GM19023 (cell line): ENCODE data around the gene ZC3H13.

ENCODE experiments used
- ATAC-seq: cut with Tn5 transposase; IDR thresholded peaks from one replicate; pipeline ENCODE4 v1.9.1; 2021; ENCODE audit warnings: mild to moderate bottlenecking, moderate library complexity; ENCODE audit not compliant: unreplicated experiment

The ZC3H13 gene

DNA sequence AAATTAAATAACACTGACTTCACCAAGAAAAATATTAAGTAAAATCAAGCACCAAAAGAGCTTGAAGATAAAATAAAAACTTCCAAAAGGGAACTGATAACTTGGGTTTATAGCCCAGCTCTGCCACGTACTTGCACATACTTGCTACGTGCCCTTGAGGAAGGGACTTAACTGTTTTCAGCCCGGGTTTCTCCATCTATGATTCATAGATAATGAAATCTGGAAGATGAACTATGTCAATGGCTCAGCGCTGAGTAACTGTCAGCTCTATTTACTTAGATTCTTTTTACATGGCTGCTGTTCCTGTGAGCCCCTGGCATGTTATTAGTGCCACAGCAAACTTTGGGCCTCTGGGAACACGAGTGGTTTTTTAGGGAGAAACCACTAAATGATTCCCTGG lies 9.6 kb upstream of the ZC3H13 start:
- ATAC-seq = no peak

- no peak for ATAC-seq
These were observed 6.9 kb upstream of the ZC3H13 start for GRCh38 chr13:46059405-46059804.

- ATAC-seq = no peak
These were observed 5.7 kb upstream of the ZC3H13 start for GRCh38 chr13:46058268-46058667.

DNA sequence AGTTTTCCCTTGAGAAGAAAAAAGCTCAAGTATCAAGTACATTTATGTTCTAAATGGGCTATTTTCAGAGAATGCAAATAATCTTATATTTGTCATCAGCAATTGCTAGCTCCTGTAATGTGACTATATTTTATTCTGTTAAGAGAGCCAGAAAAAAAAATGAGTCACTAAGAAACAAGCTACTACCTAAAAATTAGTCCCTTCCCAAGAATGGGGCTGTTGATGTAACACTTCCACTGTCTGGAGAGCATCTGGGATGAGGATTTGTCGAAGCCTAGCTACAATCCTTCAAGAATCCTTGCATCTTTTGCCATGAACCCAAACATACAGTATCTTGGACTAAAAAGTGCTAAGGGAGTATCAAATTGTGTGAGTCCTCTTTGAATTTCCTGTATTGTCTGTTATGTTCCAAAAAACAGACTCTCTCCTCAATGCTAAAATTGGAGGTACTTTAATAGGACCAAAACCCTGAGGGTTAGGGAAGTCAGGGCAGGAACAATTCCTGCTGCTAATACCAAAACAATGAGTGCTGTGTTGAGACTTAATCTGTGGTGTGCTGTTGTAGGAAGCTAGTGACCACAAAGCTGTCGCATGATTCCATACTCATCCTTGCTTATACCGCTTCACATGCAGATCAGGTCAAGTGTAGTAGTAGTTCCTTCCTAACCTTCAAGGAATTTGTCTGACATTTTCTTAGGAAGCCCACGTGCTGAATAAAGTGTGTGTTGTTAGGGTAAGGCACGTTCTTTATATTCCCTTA lies 4.9 kb upstream of the ZC3H13 start:
- no peak for ATAC-seq

DNA sequence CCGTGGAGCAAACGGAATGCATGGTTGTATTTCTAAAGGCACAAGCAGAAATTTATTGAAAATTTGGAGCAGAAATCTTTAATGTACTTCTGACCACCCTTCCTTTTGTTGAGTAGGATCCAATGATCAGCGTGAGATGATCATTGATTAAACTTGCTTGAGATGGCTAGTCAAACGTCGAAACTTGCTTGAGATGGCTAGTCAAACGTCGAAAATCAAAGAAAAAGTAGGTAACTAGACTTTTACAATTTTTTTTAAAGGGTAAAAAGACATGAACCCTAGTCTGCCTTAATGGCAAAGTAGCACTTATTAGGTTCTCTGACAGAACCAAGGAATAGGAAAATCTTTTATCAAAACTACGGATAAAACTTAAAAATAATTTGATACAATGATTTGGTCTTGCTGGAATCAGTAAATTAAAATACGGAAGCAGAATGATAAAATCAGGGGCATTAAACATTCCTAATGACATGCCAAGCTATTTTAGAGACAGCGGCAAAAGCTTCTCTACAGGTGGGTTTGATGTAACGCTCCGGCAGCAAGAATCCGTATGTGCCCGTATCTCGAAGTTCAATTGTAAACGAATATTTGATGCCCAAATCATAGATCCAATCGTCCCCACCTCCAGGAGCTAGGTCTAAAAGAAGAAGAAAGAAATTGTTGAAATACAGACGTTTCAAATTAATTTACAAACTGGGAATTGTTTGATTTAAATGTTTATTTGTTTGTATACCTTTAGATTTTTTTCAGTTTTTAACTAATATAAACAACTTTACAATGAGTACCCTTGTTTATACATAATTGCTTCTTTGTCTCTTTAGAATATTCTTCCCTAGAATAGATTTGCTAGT lies 841 bp upstream of the ZC3H13 start:
- ATAC-seq = no peak

DNA sequence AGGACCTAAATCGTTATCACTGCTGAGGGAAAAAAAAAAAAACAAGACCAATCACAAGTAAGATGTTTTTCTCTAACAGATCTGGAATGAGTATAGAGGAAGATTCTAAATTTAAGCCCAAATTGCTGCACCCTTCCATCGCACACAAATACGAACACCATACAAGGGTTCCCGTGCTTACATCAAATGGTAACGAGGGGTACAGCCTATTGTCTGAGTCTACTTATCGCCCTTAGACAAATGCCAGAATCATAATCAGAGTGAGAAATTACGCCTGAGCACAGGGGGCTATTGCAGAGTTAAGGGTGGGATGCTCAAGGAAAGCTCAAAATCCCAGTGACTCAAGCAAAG lies 603 bp downstream of the ZC3H13 start:
- ATAC-seq = no peak

DNA sequence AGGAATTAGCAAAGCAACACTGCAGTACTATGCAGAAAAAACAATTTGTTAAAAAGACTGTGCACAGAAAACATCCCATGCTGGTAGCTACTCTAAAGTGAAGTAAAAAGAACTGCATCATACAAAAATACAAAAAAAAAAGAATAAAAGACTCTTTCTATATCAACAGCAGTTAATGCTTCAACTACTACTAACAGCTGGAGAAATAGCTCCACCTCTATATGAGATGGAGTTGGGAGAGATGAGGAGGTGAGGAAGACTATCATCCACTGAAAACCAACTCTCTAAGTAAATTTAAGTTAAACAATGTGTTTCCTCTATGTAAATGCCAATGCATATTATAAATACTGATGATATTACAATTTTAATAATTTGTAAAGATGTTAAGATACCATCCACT lies 1.8 kb downstream of the ZC3H13 start:
- no peak for ATAC-seq

GRCh38 chr13:46045424-46045823 lies 7.1 kb downstream of the ZC3H13 start:
- no peak for ATAC-seq

GRCh38 chr13:46043647-46044046 lies 8.9 kb downstream of the ZC3H13 start:
- ATAC-seq = no peak

DNA sequence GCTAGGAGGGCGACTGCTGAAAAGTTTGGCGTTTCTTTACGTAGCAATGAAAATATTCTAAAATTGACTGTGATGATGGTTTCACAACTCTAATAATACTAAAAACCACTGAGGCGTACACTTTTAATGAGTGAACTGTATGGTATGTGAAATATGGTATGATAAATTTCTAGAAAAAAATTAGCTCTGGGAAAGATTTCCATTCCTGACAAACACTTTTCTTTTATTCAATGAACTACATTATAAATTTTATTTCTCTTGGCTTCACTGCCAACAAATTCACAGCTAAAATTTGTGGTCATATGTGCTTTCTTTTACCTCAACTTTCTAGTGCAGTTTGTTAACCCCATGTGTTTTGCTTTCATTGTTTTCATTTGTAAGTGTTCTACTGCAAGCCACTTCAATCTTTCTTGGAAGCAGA lies 11.1 kb downstream of the ZC3H13 start:
- ATAC-seq = no peak

DNA sequence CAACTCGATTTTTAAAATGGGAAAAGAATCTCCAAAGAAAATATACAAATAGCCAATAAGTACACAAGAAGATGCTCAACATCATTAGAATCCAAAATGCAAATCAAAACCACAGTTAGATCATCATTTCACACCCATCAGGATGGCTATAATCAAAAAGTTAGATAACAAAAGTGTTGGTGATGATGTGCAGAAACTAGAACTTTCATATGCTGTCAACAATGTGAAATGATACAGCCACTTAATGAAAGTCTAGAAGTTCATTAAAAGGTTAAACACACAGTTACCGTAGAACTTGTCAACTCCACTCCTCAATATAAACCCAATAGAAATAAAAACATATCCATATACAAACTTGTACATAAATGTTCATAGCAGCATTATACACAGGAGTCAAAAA lies 11.8 kb downstream of the ZC3H13 start:
- ATAC-seq = no peak

DNA sequence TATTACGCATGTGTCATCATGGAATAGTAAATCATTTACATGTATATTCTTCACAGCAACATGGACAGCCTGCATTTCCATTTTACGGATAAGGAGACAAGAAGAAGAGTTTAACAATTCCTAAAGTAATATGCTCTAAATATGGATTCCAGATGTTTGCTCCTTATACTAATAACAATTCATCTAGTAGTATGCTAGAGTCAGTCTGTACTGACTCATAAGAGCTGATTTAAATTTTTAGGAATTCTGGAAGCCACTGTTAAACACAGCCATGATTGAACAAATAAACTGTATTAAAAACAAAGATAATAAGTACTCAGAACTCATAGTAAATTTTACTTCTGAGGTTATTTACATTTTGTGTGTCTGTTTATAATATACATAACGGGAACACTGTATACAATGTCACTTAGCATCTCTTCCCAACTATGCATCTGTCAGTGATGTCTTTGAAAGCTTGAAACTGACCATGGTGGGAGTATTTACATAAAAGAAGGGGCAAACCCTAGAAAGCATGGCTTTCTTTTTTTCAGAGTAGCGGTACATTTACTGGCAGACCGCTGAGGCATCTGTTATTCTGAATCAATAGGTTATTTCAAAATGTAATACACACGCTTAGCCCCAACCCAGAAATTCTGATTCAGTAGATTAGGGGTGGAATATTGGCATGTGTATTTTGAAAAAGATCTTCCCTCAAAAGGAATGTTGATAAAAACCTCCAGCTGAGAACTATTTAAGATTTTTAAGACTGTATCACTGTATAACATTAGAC lies 12.9 kb downstream of the ZC3H13 start:
- no peak for ATAC-seq

GRCh38 chr13:46038296-46038695 lies 14.2 kb downstream of the ZC3H13 start:
- ATAC-seq = no peak

DNA sequence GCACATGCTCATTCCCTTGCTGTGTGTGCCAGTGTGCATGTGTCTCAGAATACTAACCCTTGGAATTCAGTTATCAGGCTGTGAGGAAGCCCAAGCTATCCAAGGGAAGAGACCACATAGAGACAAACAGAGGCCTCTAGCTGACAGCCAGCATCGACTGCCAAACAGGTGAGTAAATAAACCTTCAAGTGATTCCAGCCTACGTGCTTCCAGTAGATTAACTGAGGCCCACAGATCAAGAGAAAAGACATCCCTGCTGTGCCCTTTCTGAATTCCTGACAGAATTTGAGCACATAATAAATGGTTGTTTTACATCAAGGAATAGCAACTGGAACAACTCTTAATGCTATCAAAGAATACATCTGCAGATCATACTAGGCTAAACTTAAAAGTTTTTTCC lies 17.5 kb downstream of the ZC3H13 start:
- ATAC-seq = no peak

GRCh38 chr13:46032341-46032740 lies 20.2 kb downstream of the ZC3H13 start:
- ATAC-seq = no peak

- ATAC-seq = no peak
These were observed 20.8 kb downstream of the ZC3H13 start for GRCh38 chr13:46031581-46032263.

GRCh38 chr13:46025157-46025556 lies 27.4 kb downstream of the ZC3H13 start:
- no peak for ATAC-seq

DNA sequence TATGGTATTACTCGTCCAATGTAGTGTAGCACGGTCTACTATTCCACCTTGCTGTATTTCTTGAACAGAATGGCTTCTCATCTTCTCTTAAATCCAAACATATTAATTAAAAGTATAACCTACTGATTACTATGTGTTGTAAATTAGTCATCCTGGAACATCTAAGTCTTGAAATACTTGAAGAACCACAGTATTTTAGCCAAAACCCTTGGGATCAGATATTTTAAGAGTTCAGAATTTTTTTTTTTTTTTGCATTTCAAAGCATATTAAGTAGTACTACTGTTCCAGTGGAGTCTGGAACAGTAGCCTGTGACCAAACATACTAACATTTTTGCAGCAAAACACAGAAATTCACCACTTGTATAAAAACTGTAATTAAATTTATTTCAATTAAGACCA lies 30.1 kb downstream of the ZC3H13 start:
- ATAC-seq = no peak

GRCh38 chr13:46016216-46016615 lies 36.3 kb downstream of the ZC3H13 start:
- no peak for ATAC-seq

- no peak for ATAC-seq
These were observed 37.2 kb downstream of the ZC3H13 start for GRCh38 chr13:46015366-46015765.

- ATAC-seq = no peak
These were observed 40.1 kb downstream of the ZC3H13 start for GRCh38 chr13:46012404-46012803.
